Superior temporal gyrus (tissue), 1 donor: Measurements from ENCODE around the gene SLC9A3.

Experiments
- DNase-seq: peaks from one replicate; pipeline ENCODE4 v3.0.0-alpha.2; 2016; ENCODE audit errors: extremely low spot score

Gene SLC9A3

DNA sequence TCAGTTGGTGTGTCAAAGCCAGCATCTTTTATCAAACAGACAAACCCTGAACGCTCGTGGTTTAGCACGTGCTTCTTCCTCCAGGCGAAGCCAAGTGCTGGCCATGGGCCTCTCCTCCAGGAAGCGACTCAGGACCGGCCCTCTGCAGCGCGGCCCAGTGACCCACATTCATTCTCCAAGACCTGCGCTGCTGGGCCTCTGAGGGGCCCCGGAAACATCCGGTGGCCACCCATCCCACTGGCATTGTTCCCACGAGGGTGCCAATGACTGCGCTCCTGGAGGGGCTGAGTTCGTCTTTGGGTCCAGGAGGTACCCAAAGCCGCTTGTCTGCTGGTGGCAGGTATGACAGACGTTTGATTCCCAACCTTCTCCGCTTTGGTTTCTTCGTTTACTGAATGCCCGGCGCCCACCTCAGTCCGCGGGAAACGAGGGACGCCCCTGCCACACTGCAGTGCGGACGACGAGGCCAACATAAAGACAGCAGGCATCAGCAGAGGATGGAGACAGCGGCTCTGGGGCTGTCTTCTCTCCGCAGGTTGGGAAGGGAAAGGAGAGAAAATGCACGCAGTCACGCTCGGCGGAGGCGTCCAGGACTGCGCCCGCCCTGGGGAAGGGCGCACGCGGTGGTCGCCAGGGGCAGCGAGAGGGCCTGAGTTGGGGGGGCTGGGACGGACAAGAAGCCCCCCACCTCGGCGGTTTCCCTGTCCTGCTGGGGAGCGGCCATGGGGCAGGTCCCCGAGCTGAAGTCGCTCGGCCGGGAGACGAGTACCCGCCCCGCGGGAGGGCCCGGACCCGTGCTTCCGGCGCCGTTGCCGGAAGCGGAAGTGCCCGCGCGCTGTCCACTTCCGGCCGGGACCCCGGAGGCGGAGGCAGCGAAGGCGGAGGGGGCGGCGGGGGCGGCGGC lies 81.7 kb downstream of the SLC9A3 start, which contains the start of gene EXOC3:
Gene EXOC3 (plus strand): TSS at position 842 of the 904 bp plus-strand sequence. CDS start 3,030 bp downstream, outside the sequence.
- peak; percentile 71 for DNase-seq

- no peak for DNase-seq
These were observed 82.3 kb downstream of the SLC9A3 start for GRCh38 chr5:441996-442334.

DNA sequence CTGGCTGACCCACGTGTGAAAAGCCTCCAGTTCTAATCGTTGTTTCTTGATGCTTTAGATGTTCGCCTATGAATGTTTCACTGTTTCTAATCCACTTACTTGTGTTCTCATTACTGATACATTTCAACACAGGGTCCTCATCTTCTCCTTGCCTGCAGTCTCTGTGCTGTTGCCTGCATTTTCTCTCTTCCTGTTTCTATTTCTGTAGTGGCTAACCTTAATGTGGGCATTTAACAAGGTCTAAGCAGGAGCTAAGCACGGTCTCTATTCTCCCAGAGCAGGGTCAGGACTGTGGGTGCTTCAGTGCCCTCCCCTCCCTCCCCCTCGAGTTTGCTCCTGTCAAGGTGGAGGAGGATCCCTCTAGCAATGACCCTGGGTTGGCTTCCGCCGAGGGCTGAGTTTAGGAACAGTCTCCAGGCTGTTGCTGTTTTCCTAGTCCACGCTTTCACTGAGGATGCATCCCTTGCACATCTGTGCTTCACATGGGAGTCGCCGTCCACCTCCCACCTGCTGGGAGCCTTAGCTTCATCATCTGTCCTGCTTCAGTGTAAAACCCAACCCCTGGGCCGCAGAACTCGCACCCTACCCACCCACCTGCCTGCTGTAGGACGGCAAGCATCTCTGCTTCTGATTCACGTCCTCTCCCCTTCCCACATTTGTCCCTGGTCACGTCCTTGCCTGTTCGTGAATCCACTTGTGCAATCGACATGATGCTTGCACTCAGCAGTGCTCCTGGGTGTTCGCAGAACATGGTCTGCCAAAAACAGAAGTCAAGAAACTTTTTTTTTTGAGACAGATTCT lies 83.6 kb downstream of the SLC9A3 start:
- no peak for DNase-seq

DNA sequence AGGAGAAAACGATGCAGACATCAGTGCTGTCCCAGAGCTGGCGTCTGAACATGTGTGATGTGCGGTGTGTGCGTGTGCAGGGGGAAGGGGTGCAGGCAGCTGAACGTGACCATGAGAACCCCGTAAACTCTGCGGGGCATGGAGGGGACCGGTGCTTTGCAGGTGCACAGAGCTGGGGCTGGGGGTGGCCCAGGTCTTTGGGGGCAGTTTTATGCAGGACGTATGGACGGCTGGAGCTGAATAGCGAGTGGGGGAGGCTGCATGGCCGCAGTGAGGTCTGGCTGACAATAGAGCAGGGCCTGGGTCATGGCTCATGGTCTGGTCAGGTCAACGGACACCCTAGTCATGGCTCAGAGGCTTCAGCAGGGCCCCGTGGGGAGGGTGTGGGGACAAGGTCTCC lies 84.6 kb downstream of the SLC9A3 start:
- DNase-seq = no peak

- no peak for DNase-seq
These were observed 85.1 kb downstream of the SLC9A3 start for GRCh38 chr5:439181-439580.

GRCh38 chr5:438481-438981 lies 85.7 kb downstream of the SLC9A3 start:
- no peak for DNase-seq

DNA sequence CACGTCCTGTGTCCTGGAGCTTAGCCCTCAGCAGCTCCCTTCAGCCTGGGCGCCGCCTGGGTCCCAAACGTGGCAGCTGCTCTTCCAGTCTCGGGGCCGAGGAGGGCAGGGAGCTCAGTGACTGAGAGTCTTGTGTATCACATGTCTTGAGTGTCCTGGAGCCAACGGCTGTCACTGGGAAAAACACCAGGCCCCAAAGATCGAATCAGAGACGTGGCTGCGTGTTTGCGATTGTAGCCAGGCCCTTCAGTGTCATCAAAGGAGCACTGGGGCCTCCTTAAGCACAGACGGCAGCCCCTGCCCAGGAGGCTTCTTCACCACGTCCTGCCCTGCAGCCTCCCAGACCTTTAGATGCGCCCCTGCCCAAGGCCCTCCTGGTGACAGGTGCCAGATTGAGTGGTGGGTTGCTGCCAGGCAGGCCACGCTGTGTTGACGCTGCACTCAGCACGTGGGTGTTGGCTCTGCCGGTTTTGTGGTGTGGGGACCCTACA lies 86.9 kb downstream of the SLC9A3 start:
- DNase-seq = no peak

- DNase-seq = no peak
These were observed 87.6 kb downstream of the SLC9A3 start for GRCh38 chr5:436641-436975.

DNA sequence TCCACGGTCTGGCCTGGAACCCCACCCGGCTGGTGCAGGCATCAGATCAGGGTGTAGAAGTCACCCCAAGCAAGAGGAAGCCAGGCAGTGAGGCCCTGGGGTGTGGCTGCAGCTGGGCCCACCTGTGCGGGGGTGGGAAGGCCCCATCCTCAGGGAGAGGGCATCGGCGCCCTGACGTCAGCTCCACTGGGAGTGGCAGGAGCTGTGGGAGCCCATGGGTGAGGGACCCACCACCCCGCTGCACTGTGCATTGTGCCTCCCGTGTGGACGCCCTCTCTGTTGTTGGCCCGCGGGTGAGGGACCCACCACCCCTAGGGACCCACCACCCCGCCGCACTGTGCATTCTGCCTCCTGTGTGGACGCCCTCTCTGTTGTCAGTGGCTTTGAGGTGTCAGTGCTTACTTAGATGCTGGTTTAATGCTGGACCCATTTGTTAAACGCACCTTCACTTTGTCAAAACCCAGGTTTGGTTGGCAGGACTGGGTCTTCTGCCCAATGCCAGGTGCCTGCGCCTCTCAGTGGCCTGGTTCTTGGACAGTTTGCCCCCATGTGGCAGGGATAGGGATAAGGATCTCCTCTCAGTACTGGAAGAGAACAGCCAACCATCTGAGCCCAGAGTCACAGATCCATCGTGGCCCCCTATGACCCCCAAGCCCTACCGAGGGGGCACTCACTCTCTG lies 88.1 kb downstream of the SLC9A3 start:
- DNase-seq = no peak

DNA sequence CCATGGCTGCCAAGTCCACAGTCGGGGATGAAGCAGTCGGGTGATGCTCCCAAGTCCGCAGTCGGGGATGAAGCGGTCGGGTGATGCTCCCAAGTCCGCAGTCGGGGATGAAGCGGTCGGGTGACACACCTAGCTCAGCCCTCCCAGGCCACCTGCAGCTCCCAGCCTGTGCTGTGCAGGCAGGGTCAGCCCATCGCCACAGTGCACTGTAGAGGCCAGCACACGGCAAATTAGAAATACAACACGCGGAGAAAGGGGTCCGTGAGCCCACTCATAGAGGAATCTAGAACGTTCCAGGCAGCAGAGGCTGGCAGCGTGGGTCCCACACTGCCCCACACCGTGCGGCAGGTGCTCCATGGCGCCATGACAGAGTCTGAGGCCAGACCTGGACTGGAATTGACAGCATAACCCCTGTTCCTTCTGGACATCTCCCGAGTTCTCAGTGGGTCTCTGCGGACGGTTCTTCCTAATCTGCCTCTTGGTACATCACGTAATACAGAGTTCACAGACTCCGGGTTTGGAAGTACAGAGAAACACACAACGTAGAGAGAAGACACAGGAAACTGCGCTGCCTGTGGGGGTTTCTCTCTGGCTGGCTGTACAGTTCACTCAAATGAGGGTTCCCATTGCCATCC lies 89.0 kb downstream of the SLC9A3 start:
- DNase-seq = no peak

GRCh38 chr5:434443-435146 lies 89.7 kb downstream of the SLC9A3 start:
- no peak for DNase-seq

- no peak for DNase-seq
These were observed 90.4 kb downstream of the SLC9A3 start for GRCh38 chr5:433836-434235.

GRCh38 chr5:432928-433791 lies 91.1 kb downstream of the SLC9A3 start:
- DNase-seq = no peak

GRCh38 chr5:432201-432927 lies 91.9 kb downstream of the SLC9A3 start:
- no peak for DNase-seq

- DNase-seq = no peak
These were observed 92.6 kb downstream of the SLC9A3 start for GRCh38 chr5:431711-432050.

- no peak for DNase-seq
These were observed 93.1 kb downstream of the SLC9A3 start for GRCh38 chr5:431001-431710.

DNA sequence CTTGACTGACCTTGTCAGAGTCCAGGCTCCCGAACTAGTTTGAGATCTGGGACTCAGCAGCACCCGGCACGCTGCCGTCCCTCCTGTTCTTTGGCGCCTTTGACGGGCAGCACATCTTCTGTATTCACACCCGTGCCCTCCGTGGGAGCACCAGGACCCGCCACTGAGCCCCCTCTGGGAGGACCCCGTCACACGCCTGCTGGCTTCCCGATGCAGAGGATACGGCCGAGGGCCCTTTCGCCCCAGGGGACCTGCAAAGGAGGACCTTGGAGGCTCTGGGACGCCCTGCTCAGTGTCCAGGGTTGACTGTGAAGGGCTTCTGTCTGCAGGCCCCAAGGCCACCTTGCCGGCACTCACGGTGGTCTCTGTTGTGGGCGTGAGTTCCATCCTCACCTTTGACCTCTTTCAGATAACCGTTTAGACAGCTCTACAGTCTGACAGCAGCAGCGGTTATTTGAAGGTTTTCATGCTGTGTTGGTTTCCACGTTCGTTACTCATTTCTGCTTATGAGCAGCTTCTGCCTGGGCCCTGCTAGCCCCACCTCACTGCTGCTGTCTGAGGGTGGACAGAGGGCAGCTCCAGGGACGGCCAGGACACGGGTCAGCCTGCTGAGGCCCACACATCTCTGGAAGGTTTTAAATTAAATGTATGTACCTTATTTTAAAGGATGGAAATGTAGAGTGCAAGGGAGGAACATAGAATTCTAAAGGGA lies 93.9 kb downstream of the SLC9A3 start:
- DNase-seq = no peak
